NOMO-1 treated with DMSO at 0.1 percent for 48 hours (cell line): ENCODE results near the gene E2F8.
"Not testable (repeated sequence)": the region's sequence is repeated elsewhere in the genome, so short reads cannot be mapped to it uniquely, and the experiment has no call there.

ENCODE experiments used
- DNase-seq: peaks from one replicate; lab custom pipeline; 2025; ENCODE audit not compliant: unreplicated experiment; lab: John Stamatoyannopoulos, UW

The E2F8 gene, protein sequence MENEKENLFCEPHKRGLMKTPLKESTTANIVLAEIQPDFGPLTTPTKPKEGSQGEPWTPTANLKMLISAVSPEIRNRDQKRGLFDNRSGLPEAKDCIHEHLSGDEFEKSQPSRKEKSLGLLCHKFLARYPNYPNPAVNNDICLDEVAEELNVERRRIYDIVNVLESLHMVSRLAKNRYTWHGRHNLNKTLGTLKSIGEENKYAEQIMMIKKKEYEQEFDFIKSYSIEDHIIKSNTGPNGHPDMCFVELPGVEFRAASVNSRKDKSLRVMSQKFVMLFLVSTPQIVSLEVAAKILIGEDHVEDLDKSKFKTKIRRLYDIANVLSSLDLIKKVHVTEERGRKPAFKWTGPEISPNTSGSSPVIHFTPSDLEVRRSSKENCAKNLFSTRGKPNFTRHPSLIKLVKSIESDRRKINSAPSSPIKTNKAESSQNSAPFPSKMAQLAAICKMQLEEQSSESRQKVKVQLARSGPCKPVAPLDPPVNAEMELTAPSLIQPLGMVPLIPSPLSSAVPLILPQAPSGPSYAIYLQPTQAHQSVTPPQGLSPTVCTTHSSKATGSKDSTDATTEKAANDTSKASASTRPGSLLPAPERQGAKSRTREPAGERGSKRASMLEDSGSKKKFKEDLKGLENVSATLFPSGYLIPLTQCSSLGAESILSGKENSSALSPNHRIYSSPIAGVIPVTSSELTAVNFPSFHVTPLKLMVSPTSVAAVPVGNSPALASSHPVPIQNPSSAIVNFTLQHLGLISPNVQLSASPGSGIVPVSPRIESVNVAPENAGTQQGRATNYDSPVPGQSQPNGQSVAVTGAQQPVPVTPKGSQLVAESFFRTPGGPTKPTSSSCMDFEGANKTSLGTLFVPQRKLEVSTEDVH

DNA sequence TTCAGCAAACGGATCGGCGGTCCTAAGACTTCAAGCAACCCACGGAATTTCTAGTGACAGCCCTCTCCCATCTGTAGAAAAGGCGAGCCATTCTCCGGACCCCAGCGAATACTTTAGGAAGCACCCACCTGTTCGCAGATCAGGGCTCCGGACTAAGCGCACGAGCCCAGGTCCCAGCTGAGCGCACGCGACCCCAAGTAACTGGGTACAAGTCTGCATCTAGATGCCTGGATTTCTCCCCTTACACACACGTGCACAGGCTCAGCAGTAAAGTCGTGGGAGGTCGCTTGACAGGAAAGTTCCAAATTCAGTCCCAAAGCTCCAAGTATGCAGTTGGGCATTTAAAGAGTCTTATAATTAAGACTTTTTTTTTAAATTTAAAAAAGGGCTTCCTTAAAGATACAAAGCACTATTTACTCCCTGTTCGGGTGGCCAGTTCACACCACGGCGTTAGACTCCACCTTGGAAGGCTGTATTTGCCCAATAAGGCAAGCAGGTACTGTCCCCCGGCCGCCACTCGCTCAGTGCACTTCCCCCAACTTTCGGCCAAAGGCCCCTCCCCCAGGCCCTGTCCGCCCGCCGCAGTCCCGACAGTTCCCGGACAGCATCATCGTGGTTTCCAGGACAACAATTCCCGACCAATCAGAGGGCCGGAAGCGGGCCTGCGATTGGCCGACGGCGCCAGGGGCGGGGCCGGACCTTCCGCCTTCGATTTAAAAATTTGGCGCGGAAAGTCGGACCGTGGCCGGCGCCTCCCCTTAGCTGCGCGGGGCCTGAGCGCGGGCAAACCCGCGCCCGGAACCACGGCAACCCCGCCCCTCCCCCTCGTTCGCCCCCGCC lies at the start of gene E2F8:
E2F8 (minus strand) TSS at position 526 of the 840 bp plus-strand sequence. CDS start 824 bp downstream, outside the sequence.
- peak; percentile 92 for DNase-seq

GRCh38 chr11:19290356-19290755 lies 49.6 kb upstream of the E2F8 start:
- no peak for DNase-seq

DNA sequence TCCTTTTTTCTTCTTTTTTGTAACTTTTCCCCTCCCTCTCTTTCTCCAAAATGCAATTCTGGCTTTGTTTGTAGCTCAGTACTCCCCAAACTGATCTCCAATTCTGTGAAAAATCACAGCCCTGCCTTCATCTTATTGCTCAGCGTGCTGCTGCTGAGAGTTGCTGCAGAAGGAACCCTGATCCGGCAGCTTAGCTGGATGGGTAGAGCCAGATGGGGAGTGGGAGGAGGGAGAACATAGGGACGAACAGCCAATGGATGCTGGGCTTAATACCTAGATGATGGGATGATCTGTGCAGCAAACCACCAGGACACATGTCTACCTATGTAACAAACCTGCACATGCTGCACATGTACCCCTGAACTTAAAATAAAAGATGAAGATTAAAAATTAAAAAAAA lies 47.5 kb upstream of the E2F8 start:
- DNase-seq: no peak

DNA sequence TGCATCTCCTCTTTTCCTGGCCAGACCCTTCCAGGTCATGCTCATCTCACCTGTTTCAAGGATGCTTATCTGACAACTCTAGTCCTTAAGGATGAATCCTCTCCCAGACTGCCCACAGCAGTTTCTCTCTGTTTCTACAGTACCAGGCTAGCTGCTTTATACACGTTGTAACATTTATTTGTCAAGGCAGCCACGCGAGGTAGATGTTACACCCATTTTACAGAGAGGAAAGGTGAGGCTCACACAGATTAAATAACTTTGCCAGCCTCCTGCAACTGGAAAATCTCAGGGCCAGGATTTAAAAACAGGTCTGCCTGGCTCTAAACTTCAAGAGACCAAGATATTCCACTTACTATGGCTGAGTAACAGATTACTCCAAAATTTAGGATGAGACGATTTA lies 45.7 kb upstream of the E2F8 start:
- no peak for DNase-seq

- no peak for DNase-seq
Observed at GRCh38 chr11:19284881-19285280, 44.1 kb upstream of the E2F8 start.

GRCh38 chr11:19283991-19284390 lies 43.2 kb upstream of the E2F8 start:
- no peak for DNase-seq

GRCh38 chr11:19281555-19281954 lies 40.8 kb upstream of the E2F8 start:
- no peak for DNase-seq

DNA sequence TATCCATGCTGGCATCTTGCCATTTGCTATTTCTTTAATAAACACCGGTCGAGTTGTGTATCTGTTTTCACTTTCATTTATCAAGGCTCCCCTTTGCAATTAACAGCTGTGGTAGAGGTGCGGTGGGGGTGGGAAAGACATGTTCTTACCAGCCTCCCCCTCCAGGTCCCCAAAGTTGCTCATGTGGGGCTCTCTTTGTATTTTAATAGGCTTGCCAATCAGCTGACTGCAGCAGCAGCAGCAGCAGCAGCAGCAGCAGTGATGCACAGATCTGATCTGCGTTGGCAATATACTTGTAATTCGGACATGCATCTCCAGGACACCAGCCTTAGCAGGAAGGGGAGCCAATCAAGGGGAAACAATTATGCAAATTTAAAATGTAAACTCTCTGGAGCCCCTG lies 40.3 kb upstream of the E2F8 start:
- DNase-seq: no peak

GRCh38 chr11:19279451-19279850 lies 38.7 kb upstream of the E2F8 start:
- DNase-seq: peak; percentile 37

DNA sequence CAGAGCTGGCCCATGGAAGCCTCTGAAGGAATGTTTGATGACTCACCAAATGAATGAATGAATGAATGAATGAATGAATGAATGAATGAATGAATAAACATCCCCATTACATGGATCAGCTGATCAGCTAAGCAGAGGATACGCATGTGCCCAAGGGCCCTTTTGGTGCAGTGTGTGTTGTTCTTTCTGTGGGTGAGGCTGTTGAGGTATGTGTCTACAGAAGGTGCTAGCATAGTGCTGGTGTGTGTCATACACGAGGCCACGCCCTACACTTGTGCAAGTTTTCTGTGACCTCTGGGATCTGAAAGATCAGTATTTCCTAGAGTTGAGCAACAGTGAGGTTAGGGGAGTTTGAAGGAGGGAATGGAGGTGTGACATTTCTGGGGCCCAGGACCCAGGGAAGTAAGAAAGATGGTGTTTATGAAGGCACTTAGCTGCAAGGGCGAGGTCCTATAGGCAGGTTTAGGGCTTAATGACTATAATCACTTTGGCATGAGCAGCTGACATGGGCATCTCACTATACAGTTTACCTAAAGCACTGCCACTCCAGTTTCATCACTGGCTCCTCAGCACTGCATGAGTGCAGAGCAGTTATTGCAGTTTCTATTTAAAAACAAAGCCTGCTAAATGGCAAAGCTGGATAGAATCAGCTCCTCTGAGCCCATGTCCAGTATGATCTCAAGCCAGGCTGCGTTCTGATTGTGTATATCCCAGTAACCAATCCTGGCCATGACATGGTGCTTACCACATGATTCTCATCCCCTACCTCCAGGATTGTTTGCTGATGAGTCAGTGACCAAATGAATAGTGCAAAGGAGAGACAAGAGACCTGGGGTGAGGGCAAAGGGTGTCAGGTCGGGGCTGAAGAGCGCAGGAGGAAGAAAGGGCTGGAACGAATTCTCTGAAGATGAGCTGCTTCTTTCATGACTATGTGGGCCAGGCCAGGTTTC lies 36.4 kb upstream of the E2F8 start:
- DNase-seq: peak; percentile 60

GRCh38 chr11:19275496-19275895 lies 34.8 kb upstream of the E2F8 start:
- no peak for DNase-seq

- not testable (repeated sequence) for DNase-seq
Observed at GRCh38 chr11:19273219-19273618, 32.5 kb upstream of the E2F8 start.

DNA sequence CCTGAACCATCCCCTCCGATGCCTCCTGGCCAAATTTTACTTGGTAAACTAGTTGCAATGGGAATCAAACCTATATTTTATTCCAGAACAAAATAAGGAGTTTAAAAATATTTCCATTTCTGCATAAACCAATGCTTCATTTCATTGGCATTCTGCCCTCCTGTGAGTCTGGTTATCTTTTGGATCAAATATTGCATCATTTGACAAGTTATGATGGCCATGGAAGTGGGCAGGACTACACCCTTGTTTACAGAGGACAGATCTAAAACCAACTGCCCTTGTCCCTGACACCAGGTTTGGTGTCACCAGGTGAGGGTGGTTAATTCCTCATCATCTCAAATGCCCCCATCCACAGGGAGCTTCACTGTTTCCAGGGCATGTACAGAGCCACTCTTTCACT lies 28.2 kb upstream of the E2F8 start:
- no peak for DNase-seq

DNA sequence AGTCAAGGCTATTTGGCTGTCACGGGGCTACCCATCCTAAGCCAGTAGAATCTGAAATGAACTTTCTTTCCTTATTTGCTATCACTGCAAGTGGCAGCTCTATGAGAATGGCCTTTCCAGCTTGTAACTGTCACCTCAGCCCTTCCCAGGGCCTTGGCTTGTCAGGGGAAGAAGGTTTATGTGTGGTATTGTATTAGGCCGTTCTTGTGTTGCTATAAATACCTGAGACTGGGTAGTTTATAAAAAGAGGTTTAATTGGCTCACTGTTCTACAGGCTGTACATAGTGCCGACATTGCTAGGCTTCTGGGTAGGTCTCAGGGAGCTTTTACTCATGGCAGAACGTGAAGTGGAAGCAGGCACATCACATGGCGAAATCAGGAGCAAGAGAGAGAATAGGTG lies 26.8 kb upstream of the E2F8 start:
- no peak for DNase-seq

- DNase-seq: peak; percentile 53
Observed at GRCh38 chr11:19263333-19263732, 22.6 kb upstream of the E2F8 start.

GRCh38 chr11:19259487-19260345 lies 19.0 kb upstream of the E2F8 start:
- DNase-seq: peak; percentile 57

DNA sequence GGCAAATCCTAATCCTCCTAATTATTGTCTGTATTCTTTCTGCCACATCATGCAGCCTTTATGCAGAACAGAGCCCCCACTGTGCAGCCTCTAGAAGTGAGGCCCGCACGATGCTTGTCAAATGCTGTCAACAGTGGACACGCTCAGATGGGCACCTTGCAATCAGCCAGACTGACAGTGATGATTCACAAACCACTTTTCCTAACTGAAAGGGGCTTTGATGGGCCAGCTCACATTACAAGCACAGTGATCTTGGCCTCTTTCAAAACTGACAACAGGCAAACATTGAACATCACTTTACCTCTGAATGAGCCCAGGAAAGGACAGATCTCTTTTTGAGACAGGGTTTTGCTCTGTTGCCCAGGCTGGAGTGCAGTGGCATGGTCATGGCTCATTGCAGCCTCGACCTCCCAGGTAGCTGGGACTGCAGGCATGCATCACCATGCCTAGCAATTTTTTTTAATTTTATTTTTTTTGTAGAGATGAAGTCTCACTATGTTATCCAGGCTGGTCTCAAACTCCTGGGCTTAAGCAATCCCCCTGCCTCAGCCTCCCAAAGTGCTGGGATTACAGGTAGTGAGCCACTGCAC lies 18.0 kb upstream of the E2F8 start:
- DNase-seq: no peak

GRCh38 chr11:19254441-19254840 lies 13.7 kb upstream of the E2F8 start:
- DNase-seq: not testable (repeated sequence)

DNA sequence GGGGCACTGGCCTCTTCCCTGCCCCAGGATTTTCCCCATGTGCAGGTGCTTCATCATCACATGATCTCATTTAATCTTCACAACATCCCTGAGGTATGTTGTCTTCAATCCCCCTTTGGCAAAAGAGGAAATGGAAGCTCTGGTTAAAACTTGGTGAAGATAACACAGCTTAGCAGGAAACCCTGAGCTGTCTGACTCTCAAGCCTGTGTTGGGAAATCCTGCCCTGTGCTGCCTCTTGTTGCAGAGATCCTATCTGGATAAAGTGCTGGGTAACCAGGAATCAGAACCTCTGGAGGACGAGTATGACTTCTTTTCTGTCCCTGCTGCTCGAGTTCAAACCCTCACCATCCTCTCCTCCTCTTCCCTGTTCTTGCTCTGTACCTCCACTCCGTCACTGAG lies 13.1 kb upstream of the E2F8 start:
- peak; percentile 29 for DNase-seq
